HCT116 (cell line): ENCODE measurements around the gene IRF3. TPM values are rescaled to one million over a fixed set of nuclear protein-coding genes. Genes with fewer than 3 reads are reported as not detected.

Experiments used
- ATAC-seq: fragments of 200-7000 bp; cut with Tn5 transposase; 2 replicates; pipeline ENCODE4 v1.9.1; 2020; ENCODE audit warnings: mild to moderate bottlenecking, moderate library complexity
- BruUV-seq: library from RNA; stranded (reverse); fragments of 400-500 nt; replicated peaks from 2 replicates; lab custom pipeline; 2021; lab: Mats Ljungman, UMichigan
- CTCF ChIA-PET: fragments of 300-600 bp; sonication (Branson Sonifier 250); formaldehyde crosslinking; loops from one replicate; lab custom pipeline; 2021; ENCODE audit warnings: antibody characterized with exemption; lab: Charles Lee
- POLR2A ChIA-PET: fragments of 300-600, 350-600 bp; sonication (Branson Sonifier 250); formaldehyde crosslinking; loops from one replicate; lab custom pipeline; 2021; ENCODE audit warnings: antibody characterized with exemption; lab: Charles Lee
- RAD21 ChIA-PET, 2 experiments: fragments of 300-600 bp; sonication (Branson Sonifier 250); formaldehyde crosslinking; loops; one replicate each; lab custom pipeline; 2023; ENCODE audit warnings: low total read pairs in 2 of 2; ENCODE audit not compliant: uncharacterized antibody in 2 of 2, unreplicated experiment in 2 of 2, low non-redundant PET in 1 of 2; lab: Charles Lee
- DNase-seq: peaks from one replicate; pipeline ENCODE4 v3.0.0-alpha.2; 2010; ENCODE audit warnings: low read depth, low spot score
- H2AFZ ChIP-seq: fragments of 200-600 bp; shearing (Covaris generic), sonication (generic); 2 replicates; pipeline ENCODE4 v1.6.1; 2017; ENCODE audit warnings: low read depth, mixed run types, mixed read lengths, antibody characterized with exemption, low read length; ENCODE audit not compliant: poor library complexity, severe bottlenecking
- H3K27ac ChIP-seq: 2 replicates; pipeline ENCODE4 v1.5.1; 2012; ENCODE audit warnings: low read depth, low read length
- H3K27me3 ChIP-seq: fragments of 200-600 bp; sonication (generic); 2 replicates; pipeline ENCODE4 v1.6.1; 2016; ENCODE audit warnings: mixed run types, low read length, mixed read lengths; ENCODE audit not compliant: insufficient read depth
- H3K36me3 ChIP-seq, 2 experiments: fragments of 200-500 bp in 1 of 2; fragments of 200-600 bp in 1 of 2; sonication (Bioruptor generic) in 1 of 2; sonication (generic) in 1 of 2; 2 replicates each; pipeline versions ENCODE4 v1.5.1 to v1.6.1; 2014 to 2016; ENCODE audit warnings: low read length in 2 of 2, inconsistent platforms in 1 of 2, mixed read lengths in 1 of 2, mixed run types in 1 of 2; ENCODE audit not compliant: insufficient read depth in 2 of 2, control insufficient read depth in 1 of 2
- H3K4me1 ChIP-seq, 2 experiments: fragments of 200-600 bp in 1 of 2; sonication (generic) in 1 of 2; 2 replicates each; pipeline versions ENCODE4 v1.5.1 to v1.6.1; 2012 to 2017; ENCODE audit warnings: low read length in 2 of 2, inconsistent platforms in 1 of 2, mild to moderate bottlenecking in 1 of 2, mixed read lengths in 1 of 2, mixed run types in 1 of 2, moderate library complexity in 1 of 2; ENCODE audit not compliant: insufficient read depth in 2 of 2, control insufficient read depth in 1 of 2
- H3K4me2 ChIP-seq: fragments of 200-600 bp; sonication (generic); 2 replicates; pipeline ENCODE4 v1.6.1; 2017; ENCODE audit warnings: mixed run types, low read length, mixed read lengths
- H3K4me3 ChIP-seq, 2 experiments: fragments of 200-600 bp in 1 of 2; sonication (generic) in 1 of 2; replicated peaks in 1 of 2; 2 replicates each; pipeline ENCODE4 v1.5.1; 2011 to 2016; ENCODE audit warnings: low read length in 2 of 2, control low read depth in 1 of 2, low read depth in 1 of 2, mild to moderate bottlenecking in 1 of 2, mixed read lengths in 1 of 2, mixed run types in 1 of 2
- H3K79me2 ChIP-seq: fragments of 200-600 bp; sonication (generic); 2 replicates; pipeline ENCODE4 v1.6.1; 2017; ENCODE audit warnings: mild to moderate bottlenecking, mixed run types, low read length, moderate library complexity, mixed read lengths; ENCODE audit not compliant: insufficient read depth
- H3K9ac ChIP-seq: fragments of 200-600 bp; sonication (generic); 2 replicates; pipeline ENCODE4 v1.6.1; 2016; ENCODE audit warnings: low read length, mixed read lengths
- H3K9me2 ChIP-seq: fragments of 200-600 bp; sonication (generic), shearing (Covaris generic); 2 replicates; pipeline ENCODE4 v1.6.1; 2017; ENCODE audit warnings: mixed run types, mild to moderate bottlenecking, moderate library complexity; ENCODE audit not compliant: insufficient read depth
- H3K9me3 ChIP-seq, 2 experiments: fragments of 200-500 bp in 1 of 2; fragments of 200-600 bp in 1 of 2; sonication (Bioruptor generic) in 1 of 2; sonication (generic) in 1 of 2; 2 replicates each; pipeline ENCODE4 v1.6.1; 2014 to 2017; ENCODE audit warnings: low read length in 2 of 2, mixed read lengths in 2 of 2, inconsistent platforms in 1 of 2, low read depth in 1 of 2, mild to moderate bottlenecking in 1 of 2, mixed run types in 1 of 2, moderate library complexity in 1 of 2; ENCODE audit not compliant: control insufficient read depth in 1 of 2, insufficient read depth in 1 of 2
- H4K20me1 ChIP-seq: fragments of 200-600 bp; sonication (generic), shearing (Covaris generic); 2 replicates; pipeline ENCODE4 v1.6.1; 2017; ENCODE audit warnings: mixed run types, mild to moderate bottlenecking, moderate library complexity; ENCODE audit not compliant: insufficient read depth
- CEBPB ChIP-seq: IDR thresholded peaks from 2 replicates; pipeline ENCODE4 v1.6.1; 2012; ENCODE audit warnings: low read depth
- SIN3A ChIP-seq: IDR thresholded peaks from 2 replicates; pipeline ENCODE4 v1.6.1; 2012; ENCODE audit warnings: low read depth
- SP1 ChIP-seq: IDR thresholded peaks from 2 replicates; pipeline ENCODE4 v1.6.1; 2012; ENCODE audit warnings: low read depth
- ZNF274 ChIP-seq: fragments of 200-500 bp; sonication (Bioruptor generic); IDR thresholded peaks from 2 replicates; pipeline ENCODE4 v1.6.1; 2014; ENCODE audit warnings: mild to moderate bottlenecking, low read depth, low read length, inconsistent platforms
- intact Hi-C: fragments of 100-400 bp; cut with micrococcal nuclease; formaldehyde crosslinking; loops from 2 replicates; pipeline ENCODE4 v1.10.0; 2022
- total RNA-seq: library from RNA; stranded (reverse); gene quantifications from one replicate; pipeline ENCODE4 v1.2.1, GENCODE V29; 2021; ENCODE audit not compliant: unreplicated experiment
- TF ChIP-seq, protein P1 (sequence below): IDR thresholded peaks from 2 replicates; pipeline ENCODE4 v1.6.1; 2012

IRF3 gene
- total RNA-seq, 1 experiment from 2014 or later = 129 TPM

GRCh38 chr19:49616532-49616931, 49.1 kb downstream of the IRF3 start:
- intact Hi-C loops = no loop called here
- ChIA-PET RAD21 (no interaction called here), CTCF (no interaction called here), POLR2A (no interaction called here)
- no peak overlapping the region for H3K27ac ChIP-seq
- no peaks in the 10 kb centered on the region for H3K27me3 ChIP-seq
- H3K9me3 ChIP-seq = no peaks in the 10 kb centered on the region
- peaks cover 41% of the 10 kb centered on the region for H3K79me2 ChIP-seq
- no peak overlapping the region for H3K9ac ChIP-seq
- H3K4me1 ChIP-seq = peaks cover 28 to 32% of the 10 kb centered on the region in 2 experiments
- BruUV-seq = no TSS peak
- no peak overlapping the region for H3K4me2 ChIP-seq
- no peak for DNase-seq
- no peak overlapping the region for H3K4me3 ChIP-seq
- peaks cover 7% of the 10 kb centered on the region; the same call in 1 of the 2 replicates for H4K20me1 ChIP-seq
- peaks cover 21 to 24% of the 10 kb centered on the region in 2 experiments; a peak in 3 of 4 replicates for H3K36me3 ChIP-seq
- H2AFZ ChIP-seq = no peak overlapping the region
- no peaks in the 10 kb centered on the region for H3K9me2 ChIP-seq
- ATAC-seq = no peak
- no peak for TF ChIP-seq SP1

- CTCF ChIA-PET = no interaction called here
- Histone ChIP-seq H4K20me1 (peaks cover 7% of the 10 kb centered on the region; the same call in 1 of the 2 replicates), H3K9ac (no peak overlapping the region), H3K79me2 (peaks cover 47% of the 10 kb centered on the region), H3K4me1 (peaks cover 28 to 36% of the 10 kb centered on the region in 2 experiments), H3K27ac (no peak overlapping the region), H3K9me2 (no peaks in the 10 kb centered on the region), H2AFZ (no peak overlapping the region), H3K4me3 (no peak overlapping the region), H3K9me3 (no peaks in the 10 kb centered on the region), H3K36me3 (peaks cover 21% of the 10 kb centered on the region in 2 experiments; a peak in 3 of 4 replicates), H3K4me2 (no peak overlapping the region), H3K27me3 (no peaks in the 10 kb centered on the region)
- ATAC-seq (no peak), DNase-seq (no peak)
- RAD21 ChIA-PET = no interaction called here
- BruUV-seq = no TSS peak
- intact Hi-C loops = loop anchor here (2.0 kb wide), 1 partner anchor 23 kb away; no protein-coding TSS in a partner anchor
- TF ChIP-seq, protein P1, sequence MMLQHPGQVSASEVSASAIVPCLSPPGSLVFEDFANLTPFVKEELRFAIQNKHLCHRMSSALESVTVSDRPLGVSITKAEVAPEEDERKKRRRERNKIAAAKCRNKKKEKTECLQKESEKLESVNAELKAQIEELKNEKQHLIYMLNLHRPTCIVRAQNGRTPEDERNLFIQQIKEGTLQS = no peak
- TF ChIP-seq SIN3A (no peak), ZNF274 (no peak), CEBPB (no peak)
- POLR2A ChIA-PET = interaction anchor here (1.5 kb wide), 1 partner anchor 24 kb away, joined by 3 read pairs; the partner anchor contains the start of gene RRAS
Measured at GRCh38 chr19:49615861-49616260, 49.8 kb downstream of the IRF3 start.
